Measurements from ENCODE around the gene KCNJ10. TPM values are rescaled to one million over a fixed set of nuclear protein-coding genes. Genes with fewer than 3 reads are reported as not detected.

Gene KCNJ10
- polyA plus RNA-seq, 1 donor = 0.52 TPM

DNA sequence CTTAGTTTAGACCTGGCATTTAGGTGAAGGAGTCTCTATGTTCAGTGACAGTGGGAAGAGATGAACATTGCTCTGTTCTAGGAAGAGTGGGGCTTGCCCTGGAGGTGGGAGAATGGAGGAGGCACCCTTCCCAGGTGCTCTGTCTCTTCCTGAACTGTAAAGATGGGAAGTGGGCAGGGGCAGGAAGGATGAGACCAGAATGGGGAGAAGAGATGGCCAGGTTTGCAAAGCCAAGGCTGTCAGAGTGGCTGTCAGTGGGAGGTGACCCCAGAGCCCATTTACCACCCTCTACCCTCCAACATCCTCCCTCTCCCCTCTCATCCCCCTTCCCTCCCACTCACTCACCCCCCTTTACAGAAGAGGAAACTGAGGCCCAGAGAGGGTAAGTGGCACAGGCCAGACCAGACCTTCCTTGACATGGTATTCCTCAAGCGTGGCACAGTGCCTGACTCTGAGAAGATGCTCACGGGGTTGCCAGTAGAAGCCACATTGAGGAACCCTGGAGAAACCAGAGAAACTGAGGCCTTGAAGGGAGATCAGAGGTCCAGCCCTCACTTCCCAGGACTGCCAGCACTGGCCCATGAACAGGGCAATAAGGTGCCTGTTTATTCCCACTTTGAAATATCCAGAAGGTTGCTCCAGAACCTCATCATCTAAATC lies 29.9 kb upstream of the KCNJ10 start:
- peak overlapping the region; percentile 83 for H3K27ac ChIP-seq (ENCODE audit: low read length)
- H3K9me3 ChIP-seq (ENCODE audit: control insufficient read depth, low read depth, low read length) = no peaks in the 10 kb centered on the region
- peaks cover 42% of the 10 kb centered on the region for H3K4me1 ChIP-seq (ENCODE audit: control insufficient read depth, insufficient read depth, low read length)
- peaks cover 1% of the 10 kb centered on the region for H3K36me3 ChIP-seq (ENCODE audit: control insufficient read depth, insufficient read depth, low read length)
- WGBS (ENCODE audit: insufficient coverage, low lambda C conversion rate) = no CpG with 5 or more reads among the region's 2 CpGs
- DNase-seq = no peak
- H3K27me3 ChIP-seq (ENCODE audit: control insufficient read depth, insufficient read depth, low read length) = no peaks in the 10 kb centered on the region
- no peak overlapping the region for H3K4me3 ChIP-seq (ENCODE audit: low read length)

DNA sequence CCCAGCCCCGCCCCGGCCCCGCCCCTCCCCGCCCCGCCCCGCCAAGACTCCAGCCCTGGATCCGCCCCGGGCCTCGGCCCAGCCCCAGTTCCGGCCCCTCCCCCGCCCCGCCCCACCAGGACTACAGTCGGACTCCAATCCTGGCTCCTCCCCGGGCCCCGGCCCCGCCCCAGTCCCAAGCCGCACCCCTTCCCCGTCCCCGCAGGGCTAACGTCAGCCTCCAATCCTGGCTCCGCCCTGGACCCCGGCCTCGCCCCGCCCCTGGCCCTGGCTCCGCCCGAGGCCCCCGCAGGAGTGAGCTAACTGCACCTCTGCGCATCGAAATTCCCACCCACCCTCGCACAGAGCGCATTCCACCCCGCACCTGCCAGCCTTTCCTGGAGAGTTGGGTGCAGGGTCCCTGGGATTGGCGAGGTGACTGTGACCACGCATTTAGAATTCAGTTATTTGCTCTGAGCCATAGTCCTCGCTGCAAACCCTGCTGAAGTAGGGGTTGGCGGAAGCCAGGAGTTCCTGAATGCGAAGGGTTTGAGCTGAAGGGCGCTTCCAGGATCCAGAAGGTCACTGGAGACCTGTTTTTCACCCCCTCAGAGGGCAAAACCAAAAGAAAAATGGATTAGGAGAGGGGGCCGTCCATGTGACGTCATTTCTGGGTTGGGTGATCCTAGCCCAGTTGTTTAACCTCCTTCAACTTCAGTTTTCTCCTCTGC lies 29.0 kb upstream of the KCNJ10 start:
- H3K4me1 ChIP-seq (ENCODE audit: control insufficient read depth, insufficient read depth, low read length) = peaks cover 48% of the 10 kb centered on the region
- peak overlapping the region; percentile 83 for H3K27ac ChIP-seq (ENCODE audit: low read length)
- H3K36me3 ChIP-seq (ENCODE audit: control insufficient read depth, insufficient read depth, low read length) = peaks cover 3% of the 10 kb centered on the region
- peak overlapping the region; percentile 48 for H3K4me3 ChIP-seq (ENCODE audit: low read length)
- H3K9me3 ChIP-seq (ENCODE audit: control insufficient read depth, low read depth, low read length) = no peaks in the 10 kb centered on the region
- peak; percentile 94 to 95 for DNase-seq
- H3K27me3 ChIP-seq (ENCODE audit: control insufficient read depth, insufficient read depth, low read length) = no peaks in the 10 kb centered on the region
- no CpG with 5 or more reads among the region's 40 CpGs for WGBS (ENCODE audit: insufficient coverage, low lambda C conversion rate)

- H3K36me3 ChIP-seq (ENCODE audit: control insufficient read depth, insufficient read depth, low read length) = peaks cover 10% of the 10 kb centered on the region
- no peaks in the 10 kb centered on the region for H3K27me3 ChIP-seq (ENCODE audit: control insufficient read depth, insufficient read depth, low read length)
- H3K27ac ChIP-seq (ENCODE audit: low read length) = peak within 1 kb of the TSS; percentile 83
- 0% methylated on average over 2 of the region's 64 CpGs for WGBS (ENCODE audit: insufficient coverage, low lambda C conversion rate)
- no peaks in the 10 kb centered on the region for H3K9me3 ChIP-seq (ENCODE audit: control insufficient read depth, low read depth, low read length)
- DNase-seq = peak; percentile 83 to 90
- H3K4me1 ChIP-seq (ENCODE audit: control insufficient read depth, insufficient read depth, low read length) = peaks cover 51% of the 10 kb centered on the region
- peak within 1 kb of the TSS; percentile 60 for H3K4me3 ChIP-seq (ENCODE audit: low read length)
These were observed 28.2 kb upstream of the KCNJ10 start, which contains the start of gene IGSF8 for GRCh38 chr1:160097911-160098851. Gene IGSF8, minus strand, starts transcription at chr1:160098619. Its CDS starts 147 bp downstream, at chr1:160098472.

GRCh38 chr1:160097151-160097910 lies 27.4 kb upstream of the KCNJ10 start:
- H3K36me3 ChIP-seq (ENCODE audit: control insufficient read depth, insufficient read depth, low read length) = peaks cover 18% of the 10 kb centered on the region
- H3K27ac ChIP-seq (ENCODE audit: low read length) = peak overlapping the region; percentile 82
- H3K9me3 ChIP-seq (ENCODE audit: control insufficient read depth, low read depth, low read length) = no peaks in the 10 kb centered on the region
- peaks cover 45% of the 10 kb centered on the region for H3K4me1 ChIP-seq (ENCODE audit: control insufficient read depth, insufficient read depth, low read length)
- H3K27me3 ChIP-seq (ENCODE audit: control insufficient read depth, insufficient read depth, low read length) = no peaks in the 10 kb centered on the region
- peak overlapping the region; percentile 60 for H3K4me3 ChIP-seq (ENCODE audit: low read length)
- DNase-seq = peak in 1 of 2 donors; percentile 33
- WGBS (ENCODE audit: insufficient coverage, low lambda C conversion rate) = no CpG with 5 or more reads among the region's 5 CpGs

- WGBS (ENCODE audit: insufficient coverage, low lambda C conversion rate) = 80% methylated on average over 1 of the region's 4 CpGs
- H3K27ac ChIP-seq (ENCODE audit: low read length) = peak overlapping the region; percentile 22
- DNase-seq = peak; percentile 52 to 60
- H3K36me3 ChIP-seq (ENCODE audit: control insufficient read depth, insufficient read depth, low read length) = peaks cover 27% of the 10 kb centered on the region
- no peaks in the 10 kb centered on the region for H3K27me3 ChIP-seq (ENCODE audit: control insufficient read depth, insufficient read depth, low read length)
- no peaks in the 10 kb centered on the region for H3K9me3 ChIP-seq (ENCODE audit: control insufficient read depth, low read depth, low read length)
- no peak overlapping the region for H3K4me3 ChIP-seq (ENCODE audit: low read length)
- peaks cover 42% of the 10 kb centered on the region for H3K4me1 ChIP-seq (ENCODE audit: control insufficient read depth, insufficient read depth, low read length)
These were observed 26.5 kb upstream of the KCNJ10 start for GRCh38 chr1:160096274-160097116.

- Histone ChIP-seq H3K9me3 (ENCODE audit: control insufficient read depth, low read depth, low read length) (no peaks in the 10 kb centered on the region), H3K27ac (ENCODE audit: low read length) (no peak overlapping the region), H3K4me1 (ENCODE audit: control insufficient read depth, insufficient read depth, low read length) (peaks cover 38% of the 10 kb centered on the region), H3K4me3 (ENCODE audit: low read length) (no peak overlapping the region), H3K27me3 (ENCODE audit: control insufficient read depth, insufficient read depth, low read length) (no peaks in the 10 kb centered on the region), H3K36me3 (ENCODE audit: control insufficient read depth, insufficient read depth, low read length) (peaks cover 35% of the 10 kb centered on the region)
- WGBS (ENCODE audit: insufficient coverage, low lambda C conversion rate) = no CpG with 5 or more reads among the region's 4 CpGs
- no peak for DNase-seq
These were observed 25.6 kb upstream of the KCNJ10 start for GRCh38 chr1:160095382-160096105.

- no peaks in the 10 kb centered on the region for H3K9me3 ChIP-seq (ENCODE audit: control insufficient read depth, low read depth, low read length)
- H3K27ac ChIP-seq (ENCODE audit: low read length) = no peak overlapping the region
- H3K36me3 ChIP-seq (ENCODE audit: control insufficient read depth, insufficient read depth, low read length) = peaks cover 39% of the 10 kb centered on the region
- no CpG with 5 or more reads among the region's 14 CpGs for WGBS (ENCODE audit: insufficient coverage, low lambda C conversion rate)
- peaks cover 38% of the 10 kb centered on the region for H3K4me1 ChIP-seq (ENCODE audit: control insufficient read depth, insufficient read depth, low read length)
- no peak overlapping the region for H3K4me3 ChIP-seq (ENCODE audit: low read length)
- H3K27me3 ChIP-seq (ENCODE audit: control insufficient read depth, insufficient read depth, low read length) = no peaks in the 10 kb centered on the region
- no peak for DNase-seq
These were observed 24.8 kb upstream of the KCNJ10 start for GRCh38 chr1:160094806-160095205.

DNA sequence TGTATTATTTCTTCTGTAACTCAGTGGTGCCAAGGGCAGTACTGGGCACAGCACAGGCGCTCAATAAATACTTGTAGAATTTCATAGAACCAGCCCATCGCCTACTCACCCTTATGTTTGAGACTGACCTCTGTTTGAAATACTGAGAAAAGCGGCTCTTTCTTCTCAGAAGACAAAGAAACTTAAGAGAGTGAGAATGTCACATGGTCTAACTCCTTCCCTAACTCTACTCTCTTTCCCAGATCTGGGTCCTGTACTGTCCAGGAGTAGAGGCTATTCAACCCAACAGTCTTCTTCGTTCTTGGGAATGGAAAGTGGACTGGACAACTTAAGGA lies 24.3 kb upstream of the KCNJ10 start:
- DNase-seq = no peak
- Histone ChIP-seq H3K27ac (ENCODE audit: low read length) (no peak overlapping the region), H3K36me3 (ENCODE audit: control insufficient read depth, insufficient read depth, low read length) (peaks cover 41% of the 10 kb centered on the region), H3K9me3 (ENCODE audit: control insufficient read depth, low read depth, low read length) (no peaks in the 10 kb centered on the region), H3K4me3 (ENCODE audit: low read length) (no peak overlapping the region), H3K27me3 (ENCODE audit: control insufficient read depth, insufficient read depth, low read length) (no peaks in the 10 kb centered on the region), H3K4me1 (ENCODE audit: control insufficient read depth, insufficient read depth, low read length) (peaks cover 36% of the 10 kb centered on the region)
- no CpG with 5 or more reads among the region's 4 CpGs for WGBS (ENCODE audit: insufficient coverage, low lambda C conversion rate)
